HepG2 (cell line): ENCODE results near the gene BCL11B. TPM values are rescaled to one million over a fixed set of nuclear protein-coding genes. Genes with fewer than 3 reads are reported as not detected.

Experiments
- ATAC-seq: fragments of 200-7000 bp; cut with Tn5 transposase; 3 replicates; pipeline ENCODE4 v1.9.1; 2020; ENCODE audit warnings: mild to moderate bottlenecking, moderate library complexity
- BruUV-seq: library from RNA; stranded (reverse); fragments of 400-500 nt; replicated peaks from 2 replicates; lab custom pipeline; 2021; lab: Mats Ljungman, UMichigan
- CTCF ChIA-PET: fragments of 300-600 bp; formaldehyde crosslinking; extraction: SDS; loops from one replicate; lab custom pipeline; 2021; ENCODE audit warnings: low total read pairs, inconsistent platforms, low intra/inter-chr PET ratio; lab: Yijun Ruan, JAX
- POLR2A ChIA-PET: fragments of 350-600 bp; sonication (Branson Sonifier 250); formaldehyde crosslinking; loops from one replicate; lab custom pipeline; 2020; ENCODE audit warnings: antibody characterized with exemption, inconsistent platforms; lab: Yijun Ruan, JAX
- DNase-seq: peaks from one replicate; pipeline ENCODE4 v3.0.0-alpha.2; 2015; ENCODE audit warnings: low spot score
- FAIRE-seq: peaks from 3 replicates; lab custom pipeline; 2011; peaks lifted over from hg19 to GRCh38; lab: Jason Lieb, UNC
- H2AFZ ChIP-seq: one replicate; pipeline ENCODE4 v1.6.1; 2011; ENCODE audit warnings: low read length, inconsistent platforms
- H3K27ac ChIP-seq: fragments of 300-600 bp; 3 replicates; pipeline ENCODE4 v1.8.0; 2011; ENCODE audit warnings: mixed run types, mild to moderate bottlenecking, mixed read lengths, low read length, inconsistent platforms; ENCODE audit not compliant: insufficient read depth; ENCODE audit errors: extremely low read length
- H3K27me3 ChIP-seq, 2 experiments: fragments of 200-600 bp in 1 of 2; 2 replicates in 1 of 2; 3 replicates in 1 of 2; pipeline versions ENCODE4 v1.6.0 to v1.8.0; 2011; ENCODE audit warnings: low read length in 2 of 2, mild to moderate bottlenecking in 2 of 2, moderate library complexity in 2 of 2, inconsistent platforms in 1 of 2; ENCODE audit not compliant: insufficient read depth in 2 of 2, control insufficient read depth in 1 of 2
- H3K36me3 ChIP-seq, 2 experiments: fragments of 200-600 bp in 1 of 2; replicated peaks in 1 of 2; 2 replicates in 1 of 2; 3 replicates in 1 of 2; pipeline versions ENCODE4 v1.5.1 to v1.8.0; 2011; ENCODE audit warnings: low read length in 2 of 2, inconsistent platforms in 1 of 2; ENCODE audit not compliant: insufficient read depth in 2 of 2, control insufficient read depth in 1 of 2
- H3K4me1 ChIP-seq: 2 replicates; pipeline ENCODE4 v1.5.1; 2012; ENCODE audit warnings: low read length, inconsistent platforms; ENCODE audit not compliant: insufficient read depth
- H3K4me2 ChIP-seq: 2 replicates; pipeline ENCODE4 v1.6.0; 2011; ENCODE audit warnings: low read depth, low read length, inconsistent platforms
- H3K4me3 ChIP-seq, 3 experiments: fragments of 200-600 bp in 1 of 3; sonication (generic), shearing (Covaris generic) in 1 of 3; replicated peaks in 1 of 3; 2 replicates each; pipeline ENCODE4 v1.5.1; 2011 to 2016; ENCODE audit warnings: low read length in 3 of 3, inconsistent platforms in 2 of 3, low read depth in 2 of 3, mild to moderate bottlenecking in 2 of 3, control low read depth in 1 of 3, mixed read lengths in 1 of 3; ENCODE audit not compliant: insufficient read depth in 1 of 3
- H3K79me2 ChIP-seq: one replicate; pipeline ENCODE4 v1.6.1; 2011; ENCODE audit warnings: low read length, inconsistent platforms; ENCODE audit not compliant: insufficient read depth
- H3K9ac ChIP-seq: 2 replicates; pipeline ENCODE4 v1.6.0; 2011; ENCODE audit warnings: mild to moderate bottlenecking, low read depth, low read length, inconsistent platforms; ENCODE audit not compliant: insufficient read depth
- H3K9me3 ChIP-seq: 2 replicates; pipeline ENCODE4 v1.5.1; 2012; ENCODE audit warnings: mild to moderate bottlenecking, low read length
- H4K20me1 ChIP-seq: 2 replicates; pipeline ENCODE4 v1.6.0; 2011; ENCODE audit warnings: inconsistent platforms, mild to moderate bottlenecking, low read length, moderate library complexity; ENCODE audit not compliant: insufficient read depth
- NCOA1 ChIP-seq: sonication (generic); formaldehyde crosslinking; IDR thresholded peaks from 2 replicates; pipeline ENCODE4 v1.9.0; 2021; ENCODE audit warnings: missing genetic modification reagents
- SP140L ChIP-seq: sonication (generic); formaldehyde crosslinking; IDR thresholded peaks from 2 replicates; pipeline ENCODE4 v1.4.0; 2020; ENCODE audit warnings: missing genetic modification reagents, borderline replicate concordance
- ZFP41 ChIP-seq: sonication (generic); formaldehyde crosslinking; IDR thresholded peaks from 2 replicates; pipeline ENCODE4 v1.4.0; 2020; ENCODE audit warnings: mild to moderate bottlenecking, missing genetic modification reagents, borderline replicate concordance
- ZNF20 ChIP-seq: sonication (generic); formaldehyde crosslinking; IDR thresholded peaks from 2 replicates; pipeline ENCODE4 v1.4.0; 2020; ENCODE audit warnings: mild to moderate bottlenecking, moderate library complexity, missing genetic modification reagents
- ZNF768 ChIP-seq: sonication (generic); formaldehyde crosslinking; IDR thresholded peaks from 2 replicates; pipeline ENCODE4 v1.4.0; 2020; ENCODE audit warnings: missing genetic modification reagents
- WGBS: methylation state at CpG from one replicate; pipeline ENCODE4 v1.1.6; 2017; ENCODE audit warnings: low lambda C conversion rate; 5-methylcytosine and 5-hydroxymethylcytosine counted together
- in situ Hi-C: cut with HindIII; loops from 2 replicates; pipeline ENCODE4 v1.10.0; 2017; ENCODE audit warnings: low pct_unique_long_range_greater_than_20kb; ENCODE audit not compliant: extremely low pct_ligation_motif_present
- intact Hi-C: fragments of 100-400 bp; cut with micrococcal nuclease; formaldehyde crosslinking; loops from one replicate; pipeline ENCODE4 v1.10.0; 2022; ENCODE audit not compliant: unreplicated experiment
- polyA plus RNA-seq, 8 experiments: library from polyadenylated mRNA; depleted of rRNA in 3 of 8; stranded (reverse) in 7 of 8; unstranded in 1 of 8; fragments of >200 nt; fragmentation: Illumina TruSeq in 4 of 8; extraction: Trizol in 4 of 8; gene quantifications; 2 replicates each; pipeline versions ENCODE4 v1.2.1 to v1.2.3, GENCODE V29; 2011 to 2016; ENCODE audit warnings: low read depth in 4 of 8, missing spikeins in 1 of 8, mixed read lengths in 1 of 8; ENCODE audit not compliant: insufficient read depth in 1 of 8
- total RNA-seq, 5 experiments: library from RNA; depleted of rRNA; stranded (reverse); fragments of >200 nt; fragmentation: Illumina TruSeq; extraction: Trizol; gene quantifications; 2 replicates each; pipeline ENCODE4 v1.2.3, GENCODE V29; 2016; ENCODE audit warnings: low read depth in 1 of 5

The BCL11B gene
- total and polyA plus RNA-seq, 2 of the 13 experiments (the other 11 are each of a cell fraction or from before 2014, with no cell fraction given), result not detected

- POLR2A ChIA-PET, result no interaction called here
- Histone ChIP-seq H4K20me1 (no peaks in the 10 kb centered on the region), H3K27ac (no peak overlapping the region), H3K27me3 (peaks cover 1 to 32% of the 10 kb centered on the region in 2 experiments; a peak in 3 of 5 replicates), H3K36me3 (no peaks in the 10 kb centered on the region), H3K4me1 (no peaks in the 10 kb centered on the region), H3K4me3 (no peak overlapping the region), H2AFZ (no peak overlapping the region), H3K9ac (no peak overlapping the region), H3K4me2 (no peak overlapping the region), H3K79me2 (no peaks in the 10 kb centered on the region), H3K9me3 (no peaks in the 10 kb centered on the region)
- no peak for TF ChIP-seq NCOA1 (CRISPR knock-in tag)
- TF ChIP-seq SP140L (CRISPR knock-in tag), result no peak
- peak; percentile 91 for TF ChIP-seq ZNF768 (CRISPR knock-in tag)
- BruUV-seq, result no TSS peak
- FAIRE-seq (no peak), ATAC-seq (no peak), DNase-seq (no peak)
- intact Hi-C loops, result no loop called here
- 19% methylated on average over 7 of the region's 10 CpGs for WGBS
- CTCF ChIA-PET, result no interaction called here
- in situ Hi-C loops, result no loop called here
Measured at GRCh38 chr14:99201351-99202073, 70.5 kb downstream of the BCL11B start.

DNA sequence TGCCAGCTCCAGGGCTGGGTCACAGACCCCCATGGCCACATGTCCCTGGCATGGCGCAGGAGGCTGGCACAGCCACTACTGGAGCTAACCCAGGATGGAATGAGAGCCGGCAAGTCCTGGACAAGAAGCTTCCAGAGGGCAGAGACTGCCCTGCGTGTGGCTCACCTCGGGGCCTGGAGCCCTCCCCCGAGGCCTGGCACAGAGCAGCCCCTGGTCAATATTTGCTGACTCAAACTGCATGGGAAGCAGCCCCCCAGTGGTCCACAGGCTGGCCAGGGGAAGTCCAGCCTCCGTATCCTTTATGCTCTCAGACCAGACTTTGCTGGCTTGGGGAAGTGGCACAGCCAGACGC lies 71.4 kb downstream of the BCL11B start:
- CTCF ChIA-PET, result no interaction called here
- intact Hi-C loops, result no loop called here
- TF ChIP-seq ZFP41 (CRISPR knock-in tag), result no peak
- TF ChIP-seq ZNF20 (CRISPR knock-in tag), result no peak

More for the DNA sequence above, 71.4 kb downstream of the BCL11B start:
- H3K27ac ChIP-seq, result no peak overlapping the region
- H4K20me1 ChIP-seq, result no peaks in the 10 kb centered on the region
- no peak overlapping the region for H3K4me2 ChIP-seq
- no peaks in the 10 kb centered on the region for H3K79me2 ChIP-seq
- H3K9me3 ChIP-seq, result no peaks in the 10 kb centered on the region
- WGBS, result no CpG with 5 or more reads among the region's 7 CpGs
- no peak for DNase-seq
- peaks cover 1 to 33% of the 10 kb centered on the region in 2 experiments; a peak in 3 of 5 replicates for H3K27me3 ChIP-seq
- H3K4me3 ChIP-seq, result no peak overlapping the region
- in situ Hi-C loops, result no loop called here
- POLR2A ChIA-PET, result no interaction called here
- FAIRE-seq, result no peak
- H3K36me3 ChIP-seq, result no peaks in the 10 kb centered on the region
- no peak overlapping the region for H2AFZ ChIP-seq
- no peaks in the 10 kb centered on the region for H3K4me1 ChIP-seq
- H3K9ac ChIP-seq, result no peak overlapping the region
- ATAC-seq, result no peak
- BruUV-seq, result no TSS peak
